Measurements from ENCODE around the gene NPHP3.

GRCh38 chr3:132753946-132754345, 31.7 kb upstream of the NPHP3 start:
- TF ChIP-seq, protein P1, sequence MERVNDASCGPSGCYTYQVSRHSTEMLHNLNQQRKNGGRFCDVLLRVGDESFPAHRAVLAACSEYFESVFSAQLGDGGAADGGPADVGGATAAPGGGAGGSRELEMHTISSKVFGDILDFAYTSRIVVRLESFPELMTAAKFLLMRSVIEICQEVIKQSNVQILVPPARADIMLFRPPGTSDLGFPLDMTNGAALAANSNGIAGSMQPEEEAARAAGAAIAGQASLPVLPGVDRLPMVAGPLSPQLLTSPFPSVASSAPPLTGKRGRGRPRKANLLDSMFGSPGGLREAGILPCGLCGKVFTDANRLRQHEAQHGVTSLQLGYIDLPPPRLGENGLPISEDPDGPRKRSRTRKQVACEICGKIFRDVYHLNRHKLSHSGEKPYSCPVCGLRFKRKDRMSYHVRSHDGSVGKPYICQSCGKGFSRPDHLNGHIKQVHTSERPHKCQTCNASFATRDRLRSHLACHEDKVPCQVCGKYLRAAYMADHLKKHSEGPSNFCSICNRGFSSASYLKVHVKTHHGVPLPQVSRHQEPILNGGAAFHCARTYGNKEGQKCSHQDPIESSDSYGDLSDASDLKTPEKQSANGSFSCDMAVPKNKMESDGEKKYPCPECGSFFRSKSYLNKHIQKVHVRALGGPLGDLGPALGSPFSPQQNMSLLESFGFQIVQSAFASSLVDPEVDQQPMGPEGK (CRISPR knock-in tag; IDR thresholded peaks at IDR 0.05; ENCODE audit: borderline replicate concordance): no peak
- no peak for TF ChIP-seq CREB5 (CRISPR knock-in tag; IDR thresholded peaks at IDR 0.05; ENCODE audit: low read depth)
- TF ChIP-seq ZNF565 (CRISPR knock-in tag; conservative IDR thresholded peaks at IDR 0.05; ENCODE audit: low read depth): no peak
- TF ChIP-seq CSRNP3 (CRISPR knock-in tag; IDR thresholded peaks at IDR 0.05): no peak

Data from SK-N-SH treated with all-trans-retinoic acid at 6 μM for 48 hours (cell line).